Brain microvascular endothelial cell (primary cell): ENCODE data around the gene NDUFS6.

Source experiments
- DNase-seq: peaks from one replicate; pipeline ENCODE4 v3.0.0-alpha.2; 2020
- H3K27ac ChIP-seq: fragments of 250-450 bp; sonication (Bioruptor Pico); 2 replicates; pipeline ENCODE4 v1.5.1; 2020; ENCODE audit warnings: mild to moderate bottlenecking, moderate library complexity
- H3K27me3 ChIP-seq: fragments of 250-450 bp; sonication (Bioruptor Pico); replicated peaks from 2 replicates; pipeline ENCODE4 v1.5.1; 2020; ENCODE audit warnings: mild to moderate bottlenecking
- H3K36me3 ChIP-seq: fragments of 250-450 bp; sonication (Bioruptor Pico); replicated peaks from 2 replicates; pipeline ENCODE4 v1.5.1; 2020; ENCODE audit warnings: mild to moderate bottlenecking
- H3K4me3 ChIP-seq: 2 replicates; pipeline ENCODE4 v1.5.1; 2011; ENCODE audit warnings: low read depth, mild to moderate bottlenecking, control low read depth, low read length, moderate library complexity
- CTCF ChIP-seq: IDR thresholded peaks from 2 replicates; pipeline ENCODE4 v1.5.1; 2011; ENCODE audit warnings: low read depth, mild to moderate bottlenecking, moderate library complexity, low read length, control low read depth, inconsistent platforms; ENCODE audit errors: missing control alignments
- in situ Hi-C: cut with HindIII; loops from 2 replicates; pipeline ENCODE4 v1.10.0; 2017; ENCODE audit warnings: low sequenced_read_pairs, low pct_ligation_motif_present

NDUFS6 gene

GRCh38 chr5:1855596-1855995 is 54.4 kb downstream of the NDUFS6 start:
- H3K4me3 ChIP-seq: no peak overlapping the region
- H3K27ac ChIP-seq: no peak overlapping the region
- in situ Hi-C loops: no loop called here

DNA sequence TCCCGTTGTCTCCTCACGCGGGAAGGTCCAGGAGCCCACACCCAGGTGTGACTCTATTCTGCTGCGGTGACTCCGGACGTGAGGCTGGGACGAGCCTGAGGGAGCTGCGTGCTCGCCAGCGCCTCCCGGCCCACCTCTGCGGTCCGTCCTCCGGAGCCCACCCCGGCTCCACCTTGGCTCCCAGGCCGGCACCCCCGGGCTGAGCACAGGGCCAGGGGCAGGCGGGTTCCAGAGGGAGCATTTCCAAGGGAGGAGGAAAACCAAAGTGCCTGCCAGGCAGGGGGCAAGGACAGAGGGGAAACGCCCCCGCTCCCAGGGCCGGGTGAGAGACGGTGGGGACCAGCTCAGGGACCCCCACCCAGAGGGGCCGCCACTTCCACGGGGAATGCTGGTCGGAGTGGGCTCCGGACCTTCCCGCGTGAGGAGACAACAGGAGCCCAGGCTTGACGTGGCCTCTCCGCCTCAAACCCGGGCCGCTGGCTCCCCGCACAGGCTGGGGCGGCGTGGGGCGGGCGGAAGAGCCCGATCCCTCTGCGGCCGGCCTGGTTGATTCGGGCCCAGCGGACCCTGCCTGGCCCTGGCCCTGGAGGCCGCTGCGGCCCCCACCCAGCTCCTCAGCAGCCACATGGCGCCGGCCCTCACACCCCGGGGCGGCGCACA is 55.5 kb downstream of the NDUFS6 start:
- Histone ChIP-seq H3K27ac (no peak overlapping the region), H3K4me3 (no peak overlapping the region), H3K27me3 (peaks cover 15% of the 10 kb centered on the region), H3K36me3 (no peaks in the 10 kb centered on the region)
- in situ Hi-C loops: no loop called here
- TF ChIP-seq CTCF: no peak
- DNase-seq: no peak

More at GRCh38 chr5:1855596-1855995, 54.4 kb downstream of the NDUFS6 start:
- no peaks in the 10 kb centered on the region for H3K36me3 ChIP-seq
- no peak for DNase-seq
- no peak for TF ChIP-seq CTCF
- peaks cover 27% of the 10 kb centered on the region for H3K27me3 ChIP-seq

DNA sequence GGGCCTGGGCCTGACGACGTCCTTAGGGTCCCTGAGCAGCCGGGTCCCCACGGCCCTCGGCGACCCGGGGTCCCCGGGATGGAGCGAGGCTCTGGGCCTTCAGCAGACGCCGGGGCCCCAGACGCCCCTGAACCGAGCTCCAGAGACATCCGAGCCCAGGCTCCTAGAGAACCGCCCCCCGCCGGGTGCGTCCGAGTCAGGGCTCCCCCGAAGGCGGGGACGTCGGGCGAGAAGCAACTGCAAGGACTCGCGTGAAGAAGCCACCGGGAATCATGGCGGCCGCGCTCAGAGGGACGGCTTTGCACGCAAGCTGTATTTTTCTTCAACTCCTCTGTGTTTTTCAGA is 56.0 kb downstream of the NDUFS6 start:
- no peak overlapping the region for H3K4me3 ChIP-seq
- in situ Hi-C loops: no loop called here
- peaks cover 14% of the 10 kb centered on the region for H3K27me3 ChIP-seq
- no peak overlapping the region for H3K27ac ChIP-seq
- no peak for TF ChIP-seq CTCF
- no peaks in the 10 kb centered on the region for H3K36me3 ChIP-seq
- DNase-seq: no peak

- H3K36me3 ChIP-seq: no peaks in the 10 kb centered on the region
- no peak overlapping the region for H3K27ac ChIP-seq
- H3K27me3 ChIP-seq: peaks cover 10% of the 10 kb centered on the region
- H3K4me3 ChIP-seq: no peak overlapping the region
- no peak for DNase-seq
- in situ Hi-C loops: no loop called here
- no peak for TF ChIP-seq CTCF
These were observed 57.2 kb downstream of the NDUFS6 start for GRCh38 chr5:1858436-1858835.

DNA sequence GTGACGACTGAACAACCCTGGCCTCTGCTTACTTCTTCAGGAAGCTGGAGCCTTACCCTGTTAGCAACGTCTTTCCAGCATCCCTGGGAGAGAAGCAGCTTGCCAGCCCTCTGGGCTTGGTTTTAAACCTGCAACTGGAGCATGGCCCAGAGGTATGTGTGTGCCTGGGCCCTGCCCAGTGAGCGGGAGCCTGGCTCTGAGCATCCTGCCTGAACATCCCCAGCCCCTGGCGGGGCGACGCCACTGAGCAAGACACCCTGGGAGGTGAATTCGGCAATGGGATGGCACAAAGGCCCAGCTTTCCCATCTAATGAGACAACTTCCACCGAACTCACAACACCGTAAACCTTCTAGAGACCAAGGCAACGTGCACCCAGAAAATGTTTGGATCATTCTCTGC is 57.9 kb downstream of the NDUFS6 start:
- no peak overlapping the region for H3K4me3 ChIP-seq
- in situ Hi-C loops: no loop called here
- peaks cover 7% of the 10 kb centered on the region for H3K27me3 ChIP-seq
- TF ChIP-seq CTCF: no peak
- no peaks in the 10 kb centered on the region for H3K36me3 ChIP-seq
- H3K27ac ChIP-seq: no peak overlapping the region
- DNase-seq: no peak

- TF ChIP-seq CTCF: no peak
- in situ Hi-C loops: no loop called here
- no peaks in the 10 kb centered on the region for H3K36me3 ChIP-seq
- H3K27ac ChIP-seq: no peak overlapping the region
- H3K27me3 ChIP-seq: peaks cover 8% of the 10 kb centered on the region
- DNase-seq: no peak
- H3K4me3 ChIP-seq: no peak overlapping the region
These were observed 58.9 kb downstream of the NDUFS6 start for GRCh38 chr5:1860021-1860610.
